Gastrocnemius medialis (tissue), 4 donors: Measurements from ENCODE around the gene CHST9.

ENCODE experiments used
- POLR2A ChIP-seq, 2 donors: fragments of 450-650 bp; IDR thresholded peaks; one replicate each; pipeline ENCODE4 v1.6.1; 2017; ENCODE audit warnings: antibody characterized with exemption in 2 of 2, mild to moderate bottlenecking in 2 of 2, moderate library complexity in 2 of 2
- TF ChIP-seq, protein P1 (sequence below), 5 experiments: fragments of 450-650 bp in 3 of 5; fragments of 200-600 bp in 2 of 5; sonication (generic) in 2 of 5; IDR thresholded peaks in 4 of 5; conservative IDR thresholded peaks in 1 of 5; 1 replicate in 4 of 5; 2 replicates in 1 of 5; pipeline ENCODE4 v1.5.1; 2016 to 2019; ENCODE audit warnings: antibody characterized with exemption in 5 of 5, mild to moderate bottlenecking in 3 of 5, moderate library complexity in 3 of 5

DNA sequence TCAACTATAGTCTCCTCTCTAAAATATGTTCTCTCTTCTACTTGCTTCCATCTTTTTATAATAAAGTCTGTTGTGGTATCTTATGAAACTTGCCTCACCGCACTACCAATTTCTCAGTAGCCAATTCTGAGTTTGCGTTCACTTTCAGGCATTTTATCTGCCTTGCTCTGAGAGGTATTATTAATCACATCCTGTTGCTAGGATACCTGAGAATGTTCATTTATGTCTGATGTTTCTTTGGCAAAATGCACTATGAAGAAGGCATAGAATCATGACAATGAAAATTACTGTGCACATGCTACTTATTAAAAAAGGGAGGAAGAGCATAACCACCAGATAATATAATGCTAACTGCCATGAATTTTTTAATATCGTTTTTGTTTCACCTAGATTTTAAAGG, 130.2 kb downstream of the CHST9 start:
- TF ChIP-seq, protein P1, sequence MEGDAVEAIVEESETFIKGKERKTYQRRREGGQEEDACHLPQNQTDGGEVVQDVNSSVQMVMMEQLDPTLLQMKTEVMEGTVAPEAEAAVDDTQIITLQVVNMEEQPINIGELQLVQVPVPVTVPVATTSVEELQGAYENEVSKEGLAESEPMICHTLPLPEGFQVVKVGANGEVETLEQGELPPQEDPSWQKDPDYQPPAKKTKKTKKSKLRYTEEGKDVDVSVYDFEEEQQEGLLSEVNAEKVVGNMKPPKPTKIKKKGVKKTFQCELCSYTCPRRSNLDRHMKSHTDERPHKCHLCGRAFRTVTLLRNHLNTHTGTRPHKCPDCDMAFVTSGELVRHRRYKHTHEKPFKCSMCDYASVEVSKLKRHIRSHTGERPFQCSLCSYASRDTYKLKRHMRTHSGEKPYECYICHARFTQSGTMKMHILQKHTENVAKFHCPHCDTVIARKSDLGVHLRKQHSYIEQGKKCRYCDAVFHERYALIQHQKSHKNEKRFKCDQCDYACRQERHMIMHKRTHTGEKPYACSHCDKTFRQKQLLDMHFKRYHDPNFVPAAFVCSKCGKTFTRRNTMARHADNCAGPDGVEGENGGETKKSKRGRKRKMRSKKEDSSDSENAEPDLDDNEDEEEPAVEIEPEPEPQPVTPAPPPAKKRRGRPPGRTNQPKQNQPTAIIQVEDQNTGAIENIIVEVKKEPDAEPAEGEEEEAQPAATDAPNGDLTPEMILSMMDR (IDR thresholded peaks at IDR 0.05 in 4 of 5, conservative IDR thresholded peaks at IDR 0.05 in 1 of 5) = no peak
- TF ChIP-seq POLR2A (IDR thresholded peaks at IDR 0.05) = no peak
